HG02885 (cell line): Measurements from ENCODE around the gene RAB11B.
"Not testable (repeated sequence)": the region's sequence is repeated elsewhere in the genome, so short reads cannot be mapped to it uniquely, and the experiment has no call there.

Experiments used
- ATAC-seq: cut with Tn5 transposase; IDR thresholded peaks from one replicate; pipeline ENCODE4 v1.9.1; 2021; ENCODE audit warnings: mild to moderate bottlenecking; ENCODE audit not compliant: unreplicated experiment, poor library complexity

The RAB11B gene

DNA sequence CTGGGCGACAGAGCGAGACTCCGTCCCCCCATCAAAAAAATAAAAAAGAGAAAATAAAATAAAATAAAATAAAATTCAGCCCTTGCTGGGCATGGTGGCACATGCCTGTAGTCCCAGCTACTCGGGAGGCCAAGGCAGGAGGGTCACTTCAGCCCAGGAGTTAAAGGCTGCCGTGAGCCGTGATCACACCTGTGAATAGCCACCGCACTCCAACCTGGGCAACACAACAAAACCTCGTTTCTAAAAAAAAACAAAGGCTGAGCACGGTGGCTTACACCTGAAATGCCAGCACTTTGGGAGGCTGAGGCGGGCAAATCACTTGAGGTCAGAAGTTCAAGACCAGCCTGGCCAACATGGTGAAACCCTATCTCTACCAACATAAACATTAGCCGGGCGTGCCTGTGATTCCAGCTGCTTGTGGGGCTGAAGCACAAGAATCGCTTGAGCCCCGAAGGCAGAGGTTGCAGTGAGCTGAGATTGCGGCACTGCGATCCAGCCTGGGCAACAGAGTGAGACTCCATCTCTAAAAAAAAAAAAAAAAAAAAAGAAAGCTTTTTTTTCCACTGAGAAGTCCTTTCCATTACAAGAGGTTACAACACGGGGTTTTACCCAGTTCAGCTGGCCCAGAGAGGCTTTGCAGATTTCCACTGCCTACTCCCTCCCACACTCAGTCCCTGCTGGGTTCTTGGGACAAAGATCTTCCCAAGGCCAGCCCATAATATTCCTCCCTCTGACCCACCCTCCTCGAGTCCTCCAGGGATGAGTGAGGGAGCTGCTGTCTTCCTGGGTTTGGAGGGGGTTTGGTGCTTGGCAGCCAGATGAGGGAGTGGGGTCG, 19.8 kb upstream of the RAB11B start:
- no peak for ATAC-seq

DNA sequence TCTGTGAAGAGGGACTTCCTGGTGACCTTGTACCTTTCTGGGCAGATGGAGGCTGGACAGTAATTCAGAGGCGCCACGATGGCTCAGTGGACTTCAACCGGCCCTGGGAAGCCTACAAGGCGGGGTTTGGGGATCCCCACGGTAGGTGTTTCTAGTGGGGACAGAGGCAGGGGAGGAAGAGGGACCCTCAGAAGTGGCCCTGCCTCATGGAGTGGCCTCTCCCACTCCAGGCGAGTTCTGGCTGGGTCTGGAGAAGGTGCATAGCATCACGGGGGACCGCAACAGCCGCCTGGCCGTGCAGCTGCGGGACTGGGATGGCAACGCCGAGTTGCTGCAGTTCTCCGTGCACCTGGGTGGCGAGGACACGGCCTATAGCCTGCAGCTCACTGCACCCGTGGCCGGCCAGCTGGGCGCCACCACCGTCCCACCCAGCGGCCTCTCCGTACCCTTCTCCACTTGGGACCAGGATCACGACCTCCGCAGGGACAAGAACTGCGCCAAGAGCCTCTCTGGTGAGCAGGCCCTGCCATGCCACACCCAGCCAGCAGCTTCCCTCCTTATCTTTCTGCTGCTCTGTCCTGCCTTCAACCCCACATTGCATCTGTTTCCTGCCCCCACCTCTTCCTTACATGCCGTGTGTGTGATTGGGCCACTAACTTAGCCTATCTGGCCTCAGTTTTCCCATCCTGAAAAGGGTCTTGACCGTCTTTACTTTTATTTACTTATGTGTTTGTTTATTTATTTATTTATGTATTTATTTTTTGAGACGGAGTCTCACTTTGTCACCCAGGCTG, 19.0 kb upstream of the RAB11B start:
- no peak for ATAC-seq

DNA sequence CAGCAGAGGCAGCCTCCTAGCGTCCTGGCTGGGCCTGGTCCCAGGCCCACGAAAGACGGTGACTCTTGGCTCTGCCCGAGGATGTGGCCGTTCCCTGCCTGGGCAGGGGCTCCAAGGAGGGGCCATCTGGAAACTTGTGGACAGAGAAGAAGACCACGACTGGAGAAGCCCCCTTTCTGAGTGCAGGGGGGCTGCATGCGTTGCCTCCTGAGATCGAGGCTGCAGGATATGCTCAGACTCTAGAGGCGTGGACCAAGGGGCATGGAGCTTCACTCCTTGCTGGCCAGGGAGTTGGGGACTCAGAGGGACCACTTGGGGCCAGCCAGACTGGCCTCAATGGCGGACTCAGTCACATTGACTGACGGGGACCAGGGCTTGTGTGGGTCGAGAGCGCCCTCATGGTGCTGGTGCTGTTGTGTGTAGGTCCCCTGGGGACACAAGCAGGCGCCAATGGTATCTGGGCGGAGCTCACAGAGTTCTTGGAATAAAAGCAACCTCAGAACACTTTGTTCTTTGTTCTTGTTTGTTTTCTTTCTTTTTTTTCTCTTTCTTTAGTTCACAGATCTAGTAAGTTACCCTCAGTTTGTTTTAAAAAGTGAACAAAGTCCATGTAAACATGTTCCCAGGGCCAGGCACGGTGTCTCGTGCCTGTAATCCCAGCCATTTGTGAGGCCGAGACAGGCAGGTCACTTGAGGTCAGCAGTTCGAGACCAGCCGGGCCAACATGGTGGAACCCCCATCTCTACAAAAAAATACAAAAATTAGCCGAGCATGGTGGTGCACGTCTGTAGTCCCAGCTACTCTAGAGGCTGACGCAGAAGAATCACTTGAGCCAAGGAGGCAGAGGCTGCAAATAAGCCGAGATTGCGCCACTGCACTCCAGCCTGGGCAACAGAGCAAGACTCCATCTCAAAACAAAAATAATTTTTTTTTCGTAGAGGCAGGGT, 16.0 kb upstream of the RAB11B start:
- ATAC-seq = no peak

DNA sequence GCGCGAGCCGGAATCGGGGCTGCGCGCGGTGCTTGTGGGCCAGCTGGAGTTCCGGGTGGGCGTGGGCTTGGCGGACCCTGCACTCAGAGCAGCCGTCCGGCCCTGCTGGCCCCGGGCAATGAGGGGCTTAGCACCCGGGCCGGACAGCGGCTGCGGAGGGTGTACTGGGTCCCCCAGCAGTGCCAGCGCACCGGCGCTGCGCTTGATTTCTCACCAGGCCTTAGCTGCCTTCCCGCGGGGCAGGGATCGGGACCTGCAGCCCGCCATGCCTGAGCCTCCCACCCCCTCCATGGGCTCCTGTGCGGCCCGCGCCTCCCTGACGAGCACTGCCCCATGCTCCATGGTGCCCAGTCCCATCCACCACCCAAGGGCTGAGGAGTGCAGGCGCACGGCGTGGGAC, 14.4 kb upstream of the RAB11B start:
- not testable (repeated sequence) for ATAC-seq

DNA sequence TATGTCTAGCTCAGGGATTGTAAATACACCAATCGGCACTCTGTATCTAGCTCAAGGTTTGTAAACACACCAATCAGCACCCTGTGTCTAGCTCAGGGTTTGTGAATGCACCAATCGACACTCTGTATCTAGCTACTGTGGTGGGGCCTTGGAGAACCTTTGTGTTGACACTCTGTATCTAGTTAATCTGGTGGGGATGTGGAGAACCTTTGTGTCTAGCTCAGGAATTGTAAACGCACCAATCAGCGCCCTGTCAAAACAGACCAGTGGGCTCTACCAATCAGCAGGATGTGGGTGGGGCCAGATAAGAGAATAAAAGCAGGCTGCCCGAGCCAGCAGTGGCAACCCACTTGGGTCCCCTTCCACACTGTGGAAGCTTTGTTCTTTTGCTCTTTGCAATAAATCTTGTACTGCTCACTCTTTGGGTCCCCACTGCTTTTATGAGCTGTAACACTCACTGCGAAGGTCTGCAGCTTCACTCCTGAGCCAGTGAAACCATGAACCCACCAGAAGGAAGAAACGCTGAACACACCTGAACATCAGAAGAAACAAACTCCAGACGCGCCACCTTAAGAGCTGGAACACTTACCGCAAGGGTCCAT, 13.7 kb upstream of the RAB11B start:
- not testable (repeated sequence) for ATAC-seq

DNA sequence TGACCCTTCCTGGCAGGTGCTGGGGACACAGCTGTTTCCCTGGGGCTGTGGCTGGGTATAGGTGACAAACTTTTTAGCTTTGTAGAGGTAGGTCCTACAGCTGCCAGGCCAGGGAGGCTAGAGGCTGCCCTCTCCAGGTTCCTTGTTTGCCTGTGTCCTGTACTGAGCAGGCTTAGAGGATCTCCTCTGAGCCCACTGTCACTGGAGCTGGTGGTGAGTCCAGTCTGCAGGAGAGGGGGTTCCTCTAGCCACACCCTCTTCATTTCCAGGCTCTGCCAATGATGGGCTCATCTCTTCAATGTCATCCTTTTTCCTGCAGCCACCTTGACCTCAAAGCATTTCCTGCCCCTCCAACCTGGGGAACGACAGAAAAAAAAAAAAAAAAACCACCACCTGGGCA, 12.6 kb upstream of the RAB11B start:
- no peak for ATAC-seq

DNA sequence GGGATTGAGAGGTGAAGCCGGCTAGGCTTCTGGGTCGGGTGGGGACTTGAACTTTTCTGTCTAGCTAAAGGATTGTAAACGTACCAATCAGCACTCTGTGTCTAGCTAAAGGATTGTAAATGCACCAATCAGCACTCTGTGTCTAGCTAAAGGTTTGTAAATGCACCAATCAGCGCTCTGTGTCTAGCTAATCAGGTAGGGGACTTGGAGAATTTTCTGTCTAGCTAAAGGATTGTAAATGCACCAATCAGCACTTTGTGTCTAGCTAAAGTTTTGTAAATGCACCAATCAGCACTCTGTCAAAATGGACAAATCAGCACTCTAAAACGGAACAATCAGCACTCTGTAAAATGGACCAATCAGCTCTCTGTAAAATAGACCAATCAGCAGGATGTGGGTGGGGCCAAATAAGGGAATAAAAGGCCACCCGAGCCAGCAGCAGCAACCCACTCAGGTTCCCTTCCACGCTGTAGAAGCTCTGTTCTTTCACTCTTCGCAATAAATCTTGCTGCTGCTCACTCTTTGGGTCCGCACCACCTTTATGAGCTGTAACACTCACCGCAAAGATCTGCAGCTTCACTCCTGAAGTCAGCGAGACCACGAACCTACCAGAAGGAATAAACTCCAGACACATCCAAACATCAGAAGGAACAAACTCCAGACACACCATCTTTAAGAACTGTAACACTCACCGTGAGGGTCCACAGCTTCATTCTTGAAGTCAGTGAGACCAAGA, 10.8 kb upstream of the RAB11B start:
- ATAC-seq = not testable (repeated sequence)

DNA sequence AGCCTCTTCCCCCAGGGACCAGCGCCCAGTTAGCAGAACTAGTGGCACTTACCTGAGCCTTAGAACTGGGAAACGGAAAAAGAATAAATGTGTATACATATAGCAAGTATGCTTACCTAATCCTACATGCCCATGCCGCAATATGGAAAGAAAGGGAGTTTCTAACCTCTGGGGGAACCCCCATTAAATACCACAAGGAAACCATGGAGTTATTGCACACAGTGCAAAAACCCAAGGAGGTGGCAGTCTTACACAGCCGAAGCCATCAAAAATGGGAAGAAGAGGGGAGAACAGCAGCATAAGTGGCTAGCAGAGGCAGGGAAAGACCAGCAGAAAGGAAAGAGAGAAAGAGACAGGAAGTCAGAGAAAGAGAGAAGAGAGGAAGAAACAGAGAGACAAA, 5.6 kb upstream of the RAB11B start:
- ATAC-seq = not testable (repeated sequence)

DNA sequence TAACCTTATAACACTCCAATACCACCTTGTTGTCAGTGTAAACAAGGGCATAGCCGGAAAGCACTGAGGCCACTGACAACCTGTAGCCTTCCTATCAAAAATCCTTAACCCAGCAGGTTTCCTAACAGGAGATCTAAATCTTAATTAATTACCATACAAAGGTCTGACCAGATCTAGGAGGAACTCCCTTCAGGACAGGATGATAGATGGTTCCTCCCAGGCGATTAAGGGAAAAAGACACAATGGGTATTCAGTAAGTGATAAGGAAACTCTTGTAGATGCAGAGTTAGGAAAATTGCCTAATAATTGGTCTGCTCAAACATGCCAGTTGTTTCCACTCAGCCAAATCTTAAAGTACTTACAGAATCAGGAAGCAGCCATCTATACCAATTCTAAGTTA, 5.1 kb upstream of the RAB11B start:
- ATAC-seq = not testable (repeated sequence)

DNA sequence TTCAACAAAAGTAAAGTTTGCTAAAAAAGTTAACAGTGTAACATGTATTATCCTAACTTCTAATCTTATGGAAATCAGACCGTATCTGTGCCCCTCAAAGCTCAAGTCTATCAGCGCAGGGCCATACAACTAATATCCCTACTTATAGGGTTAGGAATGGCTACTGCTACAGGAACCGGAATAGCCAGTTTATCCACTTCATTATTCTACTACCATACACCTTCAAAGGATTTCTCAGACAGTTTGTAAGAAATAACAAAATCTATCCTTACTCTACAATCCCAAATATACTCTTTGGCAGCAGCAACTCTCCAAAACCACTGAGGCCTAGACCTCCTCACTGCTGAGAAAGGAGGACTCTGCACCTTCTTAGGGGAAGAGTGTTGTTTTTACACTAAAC, 4.6 kb upstream of the RAB11B start:
- not testable (repeated sequence) for ATAC-seq

DNA sequence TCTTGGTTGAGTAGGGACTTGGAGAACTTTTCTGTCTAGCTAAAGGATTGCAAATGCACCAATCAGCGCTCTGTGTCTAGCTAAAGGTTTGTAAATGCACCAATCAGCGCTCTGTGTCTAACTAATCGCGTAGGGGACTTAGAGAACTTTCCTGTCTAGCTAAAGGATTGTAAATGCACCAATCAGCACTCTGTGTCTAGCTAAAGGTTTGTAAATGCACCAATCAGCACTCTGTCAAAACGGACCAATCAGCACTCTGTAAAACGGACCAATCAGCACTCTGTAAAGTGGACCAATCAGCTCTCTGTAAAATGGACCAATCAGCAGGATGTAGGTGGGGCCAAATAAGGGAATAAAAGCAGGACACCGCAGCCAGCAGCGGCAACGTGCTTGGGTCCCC, 3.7 kb upstream of the RAB11B start:
- not testable (repeated sequence) for ATAC-seq

DNA sequence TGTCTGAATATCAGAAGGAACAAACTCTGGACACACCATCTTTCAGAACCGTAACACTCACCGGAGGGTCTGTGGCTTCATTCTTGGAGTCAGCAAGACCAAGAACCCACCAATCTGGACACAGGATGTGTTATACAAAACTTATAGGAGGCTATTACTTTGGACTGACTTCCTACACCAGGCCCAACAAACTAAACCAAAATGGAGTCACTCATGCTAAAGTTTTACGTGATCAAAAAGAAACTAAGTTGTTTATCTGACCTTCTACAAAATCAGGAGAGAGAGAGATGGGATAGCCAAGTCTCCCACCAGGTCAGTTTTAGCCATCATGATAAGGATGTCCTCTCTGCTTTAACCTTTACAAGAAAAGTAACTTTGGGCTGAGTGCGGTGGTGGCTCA, 3.2 kb upstream of the RAB11B start:
- no peak for ATAC-seq

DNA sequence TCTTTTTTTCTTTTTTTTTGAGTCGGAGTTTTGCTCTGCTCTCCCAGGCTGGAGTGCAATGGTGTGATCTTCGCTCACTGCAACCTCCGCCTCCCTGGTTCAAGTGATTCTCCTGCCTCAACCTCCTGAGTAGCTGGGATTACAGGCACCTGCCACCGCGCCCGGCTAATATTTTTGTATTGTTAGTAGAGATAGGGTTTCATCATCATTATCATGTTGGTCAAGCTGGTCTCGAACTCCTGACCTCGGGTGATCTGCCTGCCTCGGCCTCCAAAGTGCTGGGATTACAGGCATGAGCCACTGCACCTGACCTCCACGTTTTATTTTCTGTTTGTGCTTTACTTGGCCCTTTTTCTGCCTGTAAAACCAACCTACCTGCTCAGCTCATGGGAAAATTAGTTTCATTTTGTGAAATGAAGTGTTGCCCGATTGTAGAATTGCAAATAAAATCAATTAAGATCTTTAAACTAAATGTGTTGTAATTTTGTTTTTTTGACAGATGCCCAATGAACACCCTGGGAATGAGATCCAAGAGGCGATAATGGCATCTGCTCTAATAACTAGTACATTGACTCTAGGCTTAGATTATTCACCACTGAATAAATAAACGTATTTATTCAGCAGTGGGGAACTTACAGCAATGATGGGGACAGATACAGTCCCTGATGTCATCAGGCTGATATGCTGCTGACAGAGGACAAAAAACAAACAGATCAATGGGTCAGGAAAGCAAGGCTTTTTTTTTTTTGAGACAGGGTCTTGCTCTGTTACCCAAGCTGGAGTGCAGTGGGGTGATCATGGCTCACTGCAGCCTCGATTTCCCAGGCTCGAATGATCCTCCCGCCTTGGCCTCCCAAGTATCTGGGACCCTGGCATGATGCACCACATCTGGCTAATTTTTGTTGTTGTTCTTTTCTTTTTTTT, 2.2 kb upstream of the RAB11B start:
- ATAC-seq = no peak

DNA sequence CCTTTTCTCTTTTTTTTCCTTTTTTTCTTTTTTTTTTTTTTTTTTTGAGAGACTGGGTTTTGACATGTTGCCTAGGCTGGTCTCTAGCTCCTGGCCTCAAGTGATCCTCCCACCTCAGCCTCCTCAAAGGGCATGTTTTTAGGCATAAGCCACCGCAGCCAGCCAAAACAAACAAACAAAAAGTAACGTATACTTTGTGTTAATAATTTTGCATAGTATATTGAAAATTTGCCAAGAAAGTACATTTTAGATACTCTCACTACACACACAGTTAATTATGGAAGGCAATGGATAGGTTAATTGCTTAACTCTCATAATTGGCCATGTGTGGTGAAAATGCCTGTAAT, 1.6 kb upstream of the RAB11B start:
- ATAC-seq = no peak

DNA sequence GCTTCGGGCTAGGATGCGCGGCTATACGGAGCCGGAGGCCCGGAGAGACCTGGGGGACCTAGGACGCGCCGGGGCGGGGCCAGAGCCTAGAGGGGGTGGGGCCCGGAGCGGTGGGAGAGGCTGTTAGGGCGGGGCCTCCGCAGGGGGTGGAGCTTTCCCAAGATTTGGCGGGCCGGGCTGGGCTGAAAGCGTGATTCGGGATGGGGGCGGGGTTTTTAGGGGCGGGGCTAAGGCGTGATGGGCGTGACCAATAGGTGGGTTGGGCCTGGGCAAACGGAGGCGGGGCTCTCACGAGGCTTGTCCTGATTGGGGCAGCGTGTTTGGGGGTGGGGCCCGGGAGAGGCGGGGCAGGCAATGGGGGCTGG, 439 bp downstream of the RAB11B start:
- peak; percentile 42 for ATAC-seq

DNA sequence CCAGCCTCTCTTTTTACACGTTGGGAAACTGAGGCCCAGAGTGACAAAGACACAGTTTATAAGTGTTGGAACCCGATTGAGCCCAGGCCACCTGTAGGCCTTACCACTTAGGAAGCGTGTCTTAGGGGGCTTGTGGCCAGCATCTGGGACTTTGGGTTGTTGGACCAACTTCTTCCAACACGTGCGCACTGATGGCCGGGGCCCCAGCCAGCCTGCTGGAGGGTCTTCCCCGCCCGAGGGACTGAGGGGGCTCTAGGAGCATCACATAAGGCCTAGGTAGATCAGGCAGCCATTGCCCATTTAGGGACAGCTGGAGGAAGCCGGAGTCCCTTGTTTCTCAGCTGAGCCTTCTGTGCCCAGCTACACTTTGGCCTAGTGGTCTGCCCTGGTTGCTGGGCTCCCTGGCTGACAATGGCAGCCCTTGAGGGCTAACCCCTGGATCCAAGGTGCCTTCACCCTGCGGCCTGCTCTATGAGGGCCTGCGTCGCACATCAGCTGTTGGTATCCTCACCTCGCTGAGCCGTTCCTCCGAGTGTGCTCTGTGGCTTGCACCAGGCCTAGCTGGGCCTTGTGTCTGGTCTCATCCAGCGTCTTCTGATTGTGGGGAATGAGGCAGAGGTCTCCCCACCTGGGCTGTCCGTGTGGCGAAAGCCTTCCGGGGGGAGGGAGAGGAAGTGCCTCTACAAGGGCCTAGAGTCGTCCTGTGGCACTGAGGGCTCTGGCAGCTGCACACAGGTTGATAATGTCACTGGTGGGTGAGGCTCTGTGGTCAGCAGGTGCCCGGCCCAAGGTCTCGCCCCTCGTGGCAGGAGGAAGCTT, 1.2 kb downstream of the RAB11B start:
- no peak for ATAC-seq

DNA sequence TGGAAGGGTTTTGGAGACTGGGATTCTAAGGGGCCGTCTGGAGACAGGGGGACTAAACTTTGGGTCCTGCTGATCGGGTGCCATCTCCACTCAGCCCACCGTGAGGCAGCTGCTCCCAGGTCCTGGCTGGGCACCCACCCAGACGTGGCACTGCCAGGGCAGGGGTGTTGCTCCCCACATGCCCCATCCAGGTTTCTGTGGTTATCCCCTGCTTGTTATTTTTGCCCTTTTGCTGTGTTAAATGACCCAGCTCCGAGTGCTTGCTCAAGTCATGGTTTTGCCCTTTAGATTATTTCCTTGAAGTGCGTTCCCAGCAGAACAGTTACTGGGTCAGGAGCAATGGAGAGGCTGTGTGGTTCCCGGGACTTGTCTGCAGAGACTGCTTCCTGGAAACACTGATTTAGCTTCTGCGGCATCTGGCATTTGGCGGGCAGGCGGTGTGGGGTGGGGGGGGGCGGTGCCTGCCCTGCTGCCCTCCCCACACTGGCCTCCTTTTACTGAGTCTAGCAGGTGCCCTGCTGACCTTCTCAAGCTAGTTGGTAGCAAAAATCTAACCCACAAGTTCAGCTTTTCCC, 1.9 kb downstream of the RAB11B start:
- no peak for ATAC-seq
